Neural progenitor cell (in vitro differentiated cells): ENCODE measurements around the gene STRA6. TPM values are rescaled to one million over a fixed set of nuclear protein-coding genes. Genes with fewer than 3 reads are reported as not detected.

ENCODE experiments used
- DNase-seq: peaks from one replicate; pipeline ENCODE4 v3.0.0-alpha.2; 2016; ENCODE audit warnings: low spot score
- H2AFZ ChIP-seq: fragments of 200-600 bp; sonication (generic); replicated peaks from 2 replicates; pipeline ENCODE4 v1.6.1; 2016; ENCODE audit warnings: antibody characterized with exemption
- H3F3A ChIP-seq: fragments of 200-600 bp; sonication (generic); 2 replicates; pipeline ENCODE4 v1.6.1; 2016; ENCODE audit warnings: antibody characterized with exemption, low read depth
- H3K27ac ChIP-seq: fragments of 200-600 bp; sonication (generic); 2 replicates; pipeline ENCODE4 v1.5.1; 2016; ENCODE audit warnings: mild to moderate bottlenecking
- H3K27me3 ChIP-seq: fragments of 200-600 bp; sonication (generic); 2 replicates; pipeline ENCODE4 v1.6.1; 2016; ENCODE audit warnings: mild to moderate bottlenecking, moderate library complexity
- H3K36me3 ChIP-seq: fragments of 200-600 bp; sonication (generic); 2 replicates; pipeline ENCODE4 v1.5.1; 2016
- H3K4me1 ChIP-seq: fragments of 200-600 bp; sonication (generic); 2 replicates; pipeline ENCODE4 v1.6.1; 2016; ENCODE audit warnings: mixed run types
- H3K4me2 ChIP-seq: fragments of 200-600 bp; sonication (generic); 2 replicates; pipeline ENCODE4 v1.6.1; 2016
- H3K4me3 ChIP-seq: fragments of 200-600 bp; sonication (generic); 2 replicates; pipeline ENCODE4 v1.5.1; 2016
- H3K79me2 ChIP-seq: fragments of 200-600 bp; sonication (generic); 2 replicates; pipeline ENCODE4 v1.6.1; 2016; ENCODE audit warnings: low read depth
- H3K9ac ChIP-seq: fragments of 200-600 bp; sonication (generic); 2 replicates; pipeline ENCODE4 v1.6.1; 2016
- H3K9me3 ChIP-seq: fragments of 200-600 bp; sonication (generic); 2 replicates; pipeline ENCODE4 v1.5.1; 2016; ENCODE audit warnings: low read depth
- H4K20me1 ChIP-seq: fragments of 200-600 bp; sonication (generic); 2 replicates; pipeline ENCODE4 v1.6.1; 2016; ENCODE audit warnings: low read depth
- H3K27ac Mint-ChIP-seq: 3 replicates; pipeline ENCODE4 v1.8.0; 2021; ENCODE audit warnings: mixed read lengths
- H3K27me3 Mint-ChIP-seq: 2 replicates; pipeline ENCODE4 v1.8.0; 2022; ENCODE audit warnings: low read depth, mild to moderate bottlenecking, inconsistent platforms, moderate library complexity, mixed read lengths; ENCODE audit not compliant: insufficient read depth
- H3K36me3 Mint-ChIP-seq: 3 replicates; pipeline ENCODE4 v1.8.0; 2021; ENCODE audit warnings: mixed read lengths
- H3K4me1 Mint-ChIP-seq: 3 replicates; pipeline ENCODE4 v1.8.0; 2021; ENCODE audit warnings: mixed read lengths
- H3K4me3 Mint-ChIP-seq: 3 replicates; pipeline ENCODE4 v1.8.0; 2021; ENCODE audit warnings: mild to moderate bottlenecking, moderate library complexity, mixed read lengths
- H3K9me3 Mint-ChIP-seq: 3 replicates; pipeline ENCODE4 v1.8.0; 2020; ENCODE audit warnings: mixed read lengths
- CTCF ChIP-seq: fragments of 200-600 bp; sonication (generic); IDR thresholded peaks from 2 replicates; pipeline ENCODE4 v1.5.1; 2017; ENCODE audit warnings: antibody characterized with exemption, mild to moderate bottlenecking
- EZH2 ChIP-seq: fragments of 200-600 bp; sonication (generic); IDR thresholded peaks from 2 replicates; pipeline ENCODE4 v1.6.1; 2017; ENCODE audit warnings: antibody characterized with exemption, mild to moderate bottlenecking, moderate library complexity
- EZH2phosphoT487 ChIP-seq: fragments of 200-600 bp; sonication (generic); IDR thresholded peaks from 2 replicates; pipeline ENCODE4 v1.6.1; 2017; ENCODE audit warnings: antibody characterized with exemption
- total RNA-seq: library from RNA; depleted of rRNA; stranded (reverse); fragments of >200 nt; gene quantifications from 2 replicates; pipeline ENCODE4 v1.2.3, GENCODE V29; 2015; ENCODE audit warnings: low replicate concordance

Gene STRA6
- total RNA-seq, 1 donor from 2014 or later = 3.1 TPM

- peak overlapping the region; percentile 31 for H3K4me3 Mint-ChIP-seq
- H3K4me1 ChIP-seq = peaks cover 51% of the 10 kb centered on the region
- no peak for TF ChIP-seq CTCF
- TF ChIP-seq EZH2phosphoT487 = no peak
- TF ChIP-seq EZH2 = no peak
- peaks cover 50% of the 10 kb centered on the region for H3F3A ChIP-seq
- no peaks in the 10 kb centered on the region for H4K20me1 ChIP-seq
- H3K4me1 Mint-ChIP-seq = peaks cover 91% of the 10 kb centered on the region
- no peaks in the 10 kb centered on the region for H3K9me3 Mint-ChIP-seq
- no peak overlapping the region for H3K27ac ChIP-seq
- no peak overlapping the region for H3K9ac ChIP-seq
- no peak for DNase-seq
- H3K36me3 ChIP-seq = no peaks in the 10 kb centered on the region
- H3K4me2 ChIP-seq = no peak overlapping the region
- peak overlapping the region; percentile 96 for H3K27ac Mint-ChIP-seq
- no peaks in the 10 kb centered on the region for H3K9me3 ChIP-seq
- no peaks in the 10 kb centered on the region for H3K27me3 ChIP-seq
- peaks cover 33% of the 10 kb centered on the region for H3K27me3 Mint-ChIP-seq
- H3K36me3 Mint-ChIP-seq = no peaks in the 10 kb centered on the region
- H3K4me3 ChIP-seq = no peak overlapping the region
- H3K79me2 ChIP-seq = no peaks in the 10 kb centered on the region
- no peak overlapping the region for H2AFZ ChIP-seq
These were observed 4.3 kb upstream of the STRA6 start for GRCh38 chr15:74206801-74207281.

- Mint-ChIP-seq H3K36me3 (no peaks in the 10 kb centered on the region), H3K4me1 (peaks cover 92% of the 10 kb centered on the region), H3K27ac (peak overlapping the region; percentile 53), H3K4me3 (no peak overlapping the region), H3K27me3 (peaks cover 27% of the 10 kb centered on the region), H3K9me3 (no peaks in the 10 kb centered on the region)
- Histone ChIP-seq H4K20me1 (no peaks in the 10 kb centered on the region), H3K27ac (no peak overlapping the region), H3K9me3 (no peaks in the 10 kb centered on the region), H2AFZ (no peak overlapping the region), H3F3A (peaks cover 53% of the 10 kb centered on the region), H3K36me3 (no peaks in the 10 kb centered on the region), H3K4me2 (no peak overlapping the region), H3K79me2 (no peaks in the 10 kb centered on the region), H3K27me3 (no peaks in the 10 kb centered on the region), H3K4me1 (peaks cover 60% of the 10 kb centered on the region), H3K9ac (no peak overlapping the region), H3K4me3 (no peak overlapping the region)
- TF ChIP-seq EZH2 (no peak), EZH2phosphoT487 (no peak), CTCF (no peak)
- no peak for DNase-seq
These were observed 3.0 kb upstream of the STRA6 start for GRCh38 chr15:74205582-74205947.

GRCh38 chr15:74203914-74204431, 1.4 kb upstream of the STRA6 start:
- no peaks in the 10 kb centered on the region for H3K36me3 Mint-ChIP-seq
- H3K9me3 Mint-ChIP-seq = no peaks in the 10 kb centered on the region
- Histone ChIP-seq H4K20me1 (no peaks in the 10 kb centered on the region), H3F3A (peaks cover 38% of the 10 kb centered on the region), H3K27me3 (no peaks in the 10 kb centered on the region), H3K4me1 (peaks cover 50% of the 10 kb centered on the region), H3K9ac (no peak overlapping the region), H3K4me2 (peak overlapping the region; percentile 76), H3K36me3 (no peaks in the 10 kb centered on the region), H3K27ac (no peak overlapping the region), H3K79me2 (no peaks in the 10 kb centered on the region), H3K4me3 (peak overlapping the region; percentile 38), H2AFZ (no peak overlapping the region), H3K9me3 (no peaks in the 10 kb centered on the region)
- peak; percentile 69 for DNase-seq
- H3K4me3 Mint-ChIP-seq = peak overlapping the region; percentile 77
- H3K27me3 Mint-ChIP-seq = peaks cover 26% of the 10 kb centered on the region
- TF ChIP-seq EZH2 (no peak), EZH2phosphoT487 (no peak), CTCF (no peak)
- peak overlapping the region; percentile 88 for H3K27ac Mint-ChIP-seq
- H3K4me1 Mint-ChIP-seq = peaks cover 81% of the 10 kb centered on the region
